H1 (cell line): ENCODE measurements around the gene NDUFS7.

ENCODE experiments used
- GABPA ChIP-seq: IDR thresholded peaks from 2 replicates; pipeline ENCODE4 v1.6.1; 2011; ENCODE audit warnings: mild to moderate bottlenecking, low read length, moderate library complexity, borderline replicate concordance; ENCODE audit not compliant: insufficient read depth
- MAFK ChIP-seq: IDR thresholded peaks from 2 replicates; pipeline ENCODE4 v1.6.1; 2012; ENCODE audit warnings: low read depth, mild to moderate bottlenecking, improper control_type of control experiment, low read length
- RFX5 ChIP-seq: IDR thresholded peaks from 2 replicates; pipeline ENCODE4 v1.6.1; 2011; ENCODE audit warnings: low read depth, low read length, improper control_type of control experiment, borderline replicate concordance
- SP4 ChIP-seq: IDR thresholded peaks from 2 replicates; pipeline ENCODE4 v1.6.1; 2012; ENCODE audit warnings: low read length, inconsistent platforms
- TF ChIP-seq, protein P1 (sequence below), 3 experiments: IDR thresholded peaks; 1 replicate in 2 of 3; 2 replicates in 1 of 3; pipeline versions ENCODE4 v1.5.1 to v1.6.1; 2011; ENCODE audit warnings: low read length in 3 of 3, mild to moderate bottlenecking in 3 of 3, inconsistent platforms in 2 of 3, low read depth in 1 of 3, moderate library complexity in 1 of 3; ENCODE audit not compliant: insufficient read depth in 1 of 3; ENCODE audit errors: control extremely low read depth in 1 of 3

DNA sequence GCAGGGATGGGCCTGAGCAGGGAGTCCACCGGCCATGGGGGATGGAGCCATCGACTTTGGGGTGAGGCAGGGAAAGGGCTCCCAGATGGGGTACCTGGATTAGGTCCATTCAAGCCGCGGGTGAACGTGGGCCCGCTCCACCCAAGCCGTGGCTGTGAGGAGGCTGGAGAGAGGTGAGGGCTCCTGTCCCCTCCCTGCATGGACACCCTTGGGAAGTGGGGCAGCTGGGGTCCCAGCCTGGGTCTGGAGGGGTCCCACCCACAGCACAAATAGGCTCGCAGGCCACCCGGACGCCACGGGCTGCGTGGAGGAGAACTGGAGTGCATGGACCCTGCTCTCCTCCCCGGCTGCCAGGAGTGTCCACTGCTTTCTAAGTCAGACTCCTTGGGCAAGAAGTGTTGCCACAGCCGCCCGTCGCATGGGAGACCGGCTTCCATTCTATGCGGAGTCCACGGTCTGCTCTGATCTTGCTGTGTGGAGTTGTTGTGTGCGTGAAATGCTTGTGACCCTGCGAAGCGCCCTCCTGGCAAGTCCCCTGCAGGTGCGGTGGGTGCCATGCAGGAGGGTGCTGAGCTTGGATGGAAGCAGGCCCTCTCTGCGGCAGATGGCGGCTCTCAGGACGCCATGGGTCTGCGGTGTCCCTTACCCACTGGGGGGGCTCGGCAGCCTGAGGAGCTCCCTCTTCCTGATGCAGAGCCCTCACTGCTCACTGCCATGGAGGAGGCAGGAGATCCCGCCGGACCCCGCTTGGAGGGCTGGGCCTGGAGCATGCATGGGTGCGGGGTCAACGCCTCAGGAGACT lies 25.7 kb downstream of the NDUFS7 start:
- TF ChIP-seq RFX5: no peak
- TF ChIP-seq GABPA: no peak
- no peak for TF ChIP-seq MAFK
- TF ChIP-seq, protein P1, sequence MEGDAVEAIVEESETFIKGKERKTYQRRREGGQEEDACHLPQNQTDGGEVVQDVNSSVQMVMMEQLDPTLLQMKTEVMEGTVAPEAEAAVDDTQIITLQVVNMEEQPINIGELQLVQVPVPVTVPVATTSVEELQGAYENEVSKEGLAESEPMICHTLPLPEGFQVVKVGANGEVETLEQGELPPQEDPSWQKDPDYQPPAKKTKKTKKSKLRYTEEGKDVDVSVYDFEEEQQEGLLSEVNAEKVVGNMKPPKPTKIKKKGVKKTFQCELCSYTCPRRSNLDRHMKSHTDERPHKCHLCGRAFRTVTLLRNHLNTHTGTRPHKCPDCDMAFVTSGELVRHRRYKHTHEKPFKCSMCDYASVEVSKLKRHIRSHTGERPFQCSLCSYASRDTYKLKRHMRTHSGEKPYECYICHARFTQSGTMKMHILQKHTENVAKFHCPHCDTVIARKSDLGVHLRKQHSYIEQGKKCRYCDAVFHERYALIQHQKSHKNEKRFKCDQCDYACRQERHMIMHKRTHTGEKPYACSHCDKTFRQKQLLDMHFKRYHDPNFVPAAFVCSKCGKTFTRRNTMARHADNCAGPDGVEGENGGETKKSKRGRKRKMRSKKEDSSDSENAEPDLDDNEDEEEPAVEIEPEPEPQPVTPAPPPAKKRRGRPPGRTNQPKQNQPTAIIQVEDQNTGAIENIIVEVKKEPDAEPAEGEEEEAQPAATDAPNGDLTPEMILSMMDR (IDR thresholded peaks at IDR 0.05; ENCODE audit: control extremely low read depth in 1 of 3, insufficient read depth in 1 of 3, low read depth in 1 of 3, low read length in 3 of 3): no peak
- no peak for TF ChIP-seq SP4
